AG04450 (cell line): Measurements from ENCODE around the gene PDPN. TPM values are rescaled to one million over a fixed set of nuclear protein-coding genes. Genes with fewer than 3 reads are reported as not detected.

Source experiments
- CTCF ChIA-PET: fragments of 300-600, 350-600 bp; formaldehyde crosslinking; extraction: SDS; loops from one replicate; lab custom pipeline; 2022; ENCODE audit warnings: antibody characterized with exemption, inconsistent platforms; lab: Charles Lee
- POLR2A ChIA-PET: fragments of 350-600 bp; formaldehyde crosslinking; extraction: SDS; loops from one replicate; lab custom pipeline; 2021; ENCODE audit warnings: antibody characterized with exemption, inconsistent platforms; lab: Yijun Ruan, JAX
- DNase-seq: peaks from one replicate; pipeline ENCODE4 v3.0.0-alpha.2; 2011; ENCODE audit warnings: low read depth, low spot score
- H3K27ac ChIP-seq: one replicate; pipeline ENCODE4 v1.5.1; 2012; ENCODE audit warnings: low read depth, low read length, control low read depth
- H3K27me3 ChIP-seq: one replicate; pipeline ENCODE4 v1.6.0; 2012; ENCODE audit warnings: low read length; ENCODE audit not compliant: control insufficient read depth, insufficient read depth
- H3K4me3 ChIP-seq: 2 replicates; pipeline ENCODE4 v1.5.1; 2011; ENCODE audit warnings: mild to moderate bottlenecking, low read depth, low read length, control low read depth
- H3K9me3 ChIP-seq: 2 replicates; pipeline ENCODE4 v1.5.1; 2012; ENCODE audit warnings: low read length; ENCODE audit not compliant: control insufficient read depth, insufficient read depth
- CTCF ChIP-seq: IDR thresholded peaks from 2 replicates; pipeline ENCODE4 v1.5.1; 2011; ENCODE audit warnings: low read depth, low read length, control low read depth, inconsistent platforms
- polyA plus RNA-seq: library from polyadenylated mRNA; depleted of rRNA; stranded (reverse); fragments of >200 nt; gene quantifications from 2 replicates; pipeline ENCODE4 v1.2.3, GENCODE V29; 2011

Gene PDPN
- polyA plus RNA-seq, 1 experiment, result 0.55 TPM

DNA sequence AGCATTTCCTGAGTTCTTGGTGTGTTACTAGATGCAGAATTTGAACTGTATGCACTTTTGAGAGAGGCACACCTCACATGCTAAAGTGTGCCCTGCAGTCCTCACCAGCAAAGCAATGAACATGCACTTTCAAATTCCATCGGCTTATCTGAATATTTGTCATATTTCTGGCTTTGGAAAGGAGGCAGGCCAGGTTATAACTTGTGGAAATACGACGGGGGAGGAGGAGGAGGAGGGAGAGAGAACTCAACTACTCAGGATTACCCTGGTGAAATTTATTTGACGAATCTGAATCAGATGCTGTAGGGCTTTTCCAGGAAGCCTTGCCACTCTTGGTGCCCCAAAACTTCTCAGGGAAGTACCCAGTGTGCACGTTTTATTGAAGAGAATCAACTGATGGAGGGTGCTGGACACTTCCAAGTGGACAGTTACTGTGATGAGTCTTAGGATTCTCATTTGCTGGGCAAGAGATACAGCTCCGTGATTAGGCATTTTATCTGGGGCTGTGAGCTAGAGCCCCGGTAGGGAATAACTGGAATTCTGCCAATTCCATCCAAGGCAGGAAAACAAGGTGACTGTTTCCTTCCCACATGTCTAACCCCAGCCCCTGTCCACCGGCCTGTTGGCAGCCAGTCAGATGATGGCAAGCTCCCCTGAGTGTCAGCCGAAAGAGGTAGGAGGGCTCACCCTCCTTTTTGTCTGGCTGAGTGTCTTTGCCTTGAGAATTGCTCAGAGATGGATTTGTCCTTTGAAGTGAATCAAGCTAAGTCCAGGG is 3.8 kb downstream of the PDPN start:
- H3K27ac ChIP-seq, result no peak overlapping the region
- no peak for DNase-seq
- CTCF ChIA-PET, result no interaction called here
- H3K9me3 ChIP-seq, result peaks cover 64% of the 10 kb centered on the region
- no peak for TF ChIP-seq CTCF
- no peaks in the 10 kb centered on the region for H3K27me3 ChIP-seq
- H3K4me3 ChIP-seq, result no peak overlapping the region
- POLR2A ChIA-PET, result no interaction called here

DNA sequence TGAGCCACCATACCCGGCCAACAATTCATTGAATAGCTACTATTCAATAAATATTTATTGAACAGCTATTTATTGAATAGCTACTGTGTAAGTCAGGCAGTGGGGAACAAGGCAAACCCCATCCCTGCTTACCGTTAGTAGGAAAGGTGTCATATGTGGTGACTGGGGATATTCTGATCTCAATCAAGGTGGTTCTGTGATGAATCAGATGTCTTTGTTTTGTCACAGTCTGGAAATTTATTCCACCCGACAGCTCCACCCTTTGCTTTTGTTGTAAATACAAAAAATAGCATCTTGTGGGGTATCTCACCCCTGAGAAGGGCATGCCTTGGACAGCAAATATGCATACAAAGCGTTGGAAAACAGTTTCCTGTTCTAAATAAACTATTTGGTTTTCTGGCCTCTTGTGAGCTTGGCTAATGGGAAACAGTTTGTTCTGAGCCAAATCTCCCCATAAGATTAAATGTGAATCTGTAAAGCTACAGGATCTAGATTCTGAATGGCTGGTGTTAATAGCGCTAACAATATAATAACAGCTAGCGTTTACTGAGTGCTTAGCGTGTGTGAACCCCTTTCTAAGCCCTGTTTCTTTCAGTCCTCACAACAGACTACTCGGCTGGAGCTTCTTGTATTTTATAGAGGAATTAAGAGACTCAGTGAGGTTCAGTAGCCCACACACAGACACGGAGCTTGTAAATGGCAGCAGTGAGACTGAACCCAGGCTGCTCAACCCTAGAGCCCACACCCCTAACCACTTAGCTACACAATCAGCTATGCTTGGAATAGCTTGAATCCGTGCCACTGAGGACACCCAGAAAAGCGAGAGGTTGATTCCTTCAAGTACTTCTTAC is 5.5 kb downstream of the PDPN start:
- H3K9me3 ChIP-seq, result peaks cover 56% of the 10 kb centered on the region
- H3K27me3 ChIP-seq, result no peaks in the 10 kb centered on the region
- no peak overlapping the region for H3K4me3 ChIP-seq
- no peak overlapping the region for H3K27ac ChIP-seq
- no peak for TF ChIP-seq CTCF
- ChIA-PET POLR2A (no interaction called here), CTCF (no interaction called here)
- no peak for DNase-seq

- DNase-seq, result no peak
- ChIA-PET POLR2A (no interaction called here), CTCF (no interaction called here)
- Histone ChIP-seq H3K9me3 (peaks cover 54% of the 10 kb centered on the region), H3K4me3 (no peak overlapping the region), H3K27ac (no peak overlapping the region), H3K27me3 (no peaks in the 10 kb centered on the region)
- no peak for TF ChIP-seq CTCF
Observed at GRCh38 chr1:13590486-13590885, 6.9 kb downstream of the PDPN start.

GRCh38 chr1:13593511-13594131 is 10.0 kb downstream of the PDPN start:
- Histone ChIP-seq H3K9me3 (peaks cover 56% of the 10 kb centered on the region), H3K4me3 (no peak overlapping the region), H3K27ac (no peak overlapping the region), H3K27me3 (no peaks in the 10 kb centered on the region)
- ChIA-PET POLR2A (no interaction called here), CTCF (no interaction called here)
- no peak for TF ChIP-seq CTCF
- DNase-seq, result no peak
